GM23338 (cell line): Measurements from ENCODE around the gene RAI14. TPM values are rescaled to one million over a fixed set of nuclear protein-coding genes. Genes with fewer than 3 reads are reported as not detected.
A peak's percentile ranks its signal among the peaks of the same experiment; 100 is the strongest.

Source experiments
- ATAC-seq: fragments of 200-7000 bp; cut with Tn5 transposase; 3 replicates; pipeline ENCODE4 v1.9.1; 2020
- DNase-seq: peaks from one replicate; pipeline ENCODE4 v3.0.0-alpha.2; 2015; ENCODE audit warnings: low spot score
- H2AFZ ChIP-seq: fragments of 200-600 bp; sonication (generic); 2 replicates; pipeline ENCODE4 v1.8.0; 2016; ENCODE audit warnings: antibody characterized with exemption, mild to moderate bottlenecking, moderate library complexity
- H3F3A ChIP-seq: fragments of 200-600 bp; sonication (generic); replicated peaks from 2 replicates; pipeline ENCODE4 v1.8.0; 2017; ENCODE audit warnings: antibody characterized with exemption, mixed run types, low read depth
- H3K27ac ChIP-seq: fragments of 200-600 bp; sonication (generic); 2 replicates; pipeline ENCODE4 v1.6.1; 2016; ENCODE audit warnings: low read depth
- H3K27me3 ChIP-seq: fragments of 200-600 bp; sonication (generic); 2 replicates; pipeline ENCODE4 v1.8.0; 2016; ENCODE audit warnings: mild to moderate bottlenecking, mixed run types, moderate library complexity; ENCODE audit not compliant: insufficient read depth
- H3K36me3 ChIP-seq: fragments of 200-600 bp; sonication (generic); 2 replicates; pipeline ENCODE4 v1.8.0; 2016; ENCODE audit warnings: mild to moderate bottlenecking; ENCODE audit not compliant: insufficient read depth
- H3K4me1 ChIP-seq: fragments of 200-600 bp; sonication (generic); 2 replicates; pipeline ENCODE4 v1.8.0; 2016; ENCODE audit warnings: mild to moderate bottlenecking, moderate library complexity; ENCODE audit not compliant: insufficient read depth
- H3K4me2 ChIP-seq: fragments of 200-600 bp; sonication (generic); 2 replicates; pipeline ENCODE4 v1.7.1; 2017; ENCODE audit warnings: mixed run types
- H3K4me3 ChIP-seq: fragments of 200-600 bp; sonication (generic); 2 replicates; pipeline ENCODE4 v1.6.1; 2016; ENCODE audit warnings: mixed run types
- H3K79me2 ChIP-seq: fragments of 200-600 bp; sonication (generic); replicated peaks from 2 replicates; pipeline ENCODE4 v1.8.0; 2017; ENCODE audit warnings: mild to moderate bottlenecking; ENCODE audit not compliant: insufficient read depth
- H3K9me2 ChIP-seq: fragments of 200-600 bp; sonication (generic); 2 replicates; pipeline ENCODE4 v1.8.0; 2017; ENCODE audit not compliant: insufficient read depth
- H4K20me1 ChIP-seq: fragments of 200-600 bp; sonication (generic); replicated peaks from 2 replicates; pipeline ENCODE4 v1.8.0; 2017; ENCODE audit warnings: mild to moderate bottlenecking; ENCODE audit not compliant: insufficient read depth
- H3K27ac Mint-ChIP-seq: 2 replicates; pipeline ENCODE4 v1.8.0; 2020; ENCODE audit warnings: inconsistent platforms, mild to moderate bottlenecking, moderate library complexity, mixed read lengths
- H3K27me3 Mint-ChIP-seq: 3 replicates; pipeline ENCODE4 v1.8.0; 2022; ENCODE audit warnings: low read depth, mild to moderate bottlenecking, moderate library complexity, mixed read lengths, inconsistent platforms; ENCODE audit not compliant: insufficient read depth, poor library complexity
- H3K36me3 Mint-ChIP-seq: 3 replicates; pipeline ENCODE4 v1.8.0; 2021; ENCODE audit warnings: low read depth, mild to moderate bottlenecking, inconsistent platforms, moderate library complexity, mixed read lengths
- H3K4me1 Mint-ChIP-seq: 3 replicates; pipeline ENCODE4 v1.8.0; 2020; ENCODE audit warnings: mild to moderate bottlenecking, inconsistent platforms, mixed read lengths
- H3K4me3 Mint-ChIP-seq: 3 replicates; pipeline ENCODE4 v1.8.0; 2021; ENCODE audit warnings: moderate library complexity, mild to moderate bottlenecking, inconsistent platforms, mixed read lengths
- H3K9me3 Mint-ChIP-seq: 3 replicates; pipeline ENCODE4 v1.8.0; 2020; ENCODE audit warnings: moderate library complexity, mild to moderate bottlenecking, inconsistent platforms, mixed read lengths
- CREB1 ChIP-seq: fragments of 250-450 bp; sonication (Bioruptor Pico); IDR thresholded peaks from 2 replicates; pipeline ENCODE4 v1.5.0; 2020; ENCODE audit warnings: low read depth, mild to moderate bottlenecking, moderate library complexity
- CTCF ChIP-seq, 2 experiments: fragments of 200-600 bp in 1 of 2; sonication (generic) in 1 of 2; conservative IDR thresholded peaks; 2 replicates each; pipeline versions ENCODE4 v1.5.1 to v1.6.1; 2016 to 2017; ENCODE audit warnings: antibody characterized with exemption in 2 of 2, low read depth in 2 of 2, mild to moderate bottlenecking in 2 of 2, moderate library complexity in 1 of 2
- ETS1 ChIP-seq: IDR thresholded peaks from 2 replicates; pipeline ENCODE4 v1.6.1; 2016; ENCODE audit warnings: antibody characterized with exemption
- JUNB ChIP-seq: IDR thresholded peaks from one replicate; pipeline ENCODE4 v1.6.1; 2016; ENCODE audit warnings: antibody characterized with exemption; ENCODE audit not compliant: unreplicated experiment
- NANOG ChIP-seq: IDR thresholded peaks from 2 replicates; pipeline ENCODE4 v1.6.1; 2016; ENCODE audit warnings: antibody characterized with exemption, borderline replicate concordance
- STAT1 ChIP-seq: IDR thresholded peaks from one replicate; pipeline ENCODE4 v1.6.1; 2016; ENCODE audit warnings: antibody characterized with exemption; ENCODE audit not compliant: unreplicated experiment
- ZNF331 ChIP-seq: fragments of 250-450 bp; sonication (Bioruptor Pico); IDR thresholded peaks from 2 replicates; pipeline ENCODE4 v1.5.0; 2020; ENCODE audit warnings: low read depth, mild to moderate bottlenecking, moderate library complexity
- polyA plus RNA-seq: library from polyadenylated mRNA; unstranded; fragments of >200 nt; fragmentation: Nextera tagmentation; extraction: Ambion mirVana; gene quantifications from 2 replicates; pipeline ENCODE4 v1.2.1, GENCODE V29; 2016
- total RNA-seq: library from RNA; depleted of rRNA; stranded (reverse); fragments of >200 nt; shearing (Covaris generic); gene quantifications from 2 replicates; pipeline ENCODE4 v1.2.3, GENCODE V29; 2014
- TF ChIP-seq, protein P1 (sequence below): IDR thresholded peaks from one replicate; pipeline ENCODE4 v1.6.1; 2018; ENCODE audit warnings: antibody characterized with exemption; ENCODE audit not compliant: unreplicated experiment
- TF ChIP-seq, protein P2 (sequence below): fragments of 250-450 bp; sonication (Bioruptor Pico); IDR thresholded peaks from 2 replicates; pipeline ENCODE4 v1.5.0; 2020; ENCODE audit warnings: mild to moderate bottlenecking, moderate library complexity

RAI14 gene
- total and polyA plus RNA-seq, 2 experiments from 2014 or later, result 58.8 to 95.8 TPM

DNA sequence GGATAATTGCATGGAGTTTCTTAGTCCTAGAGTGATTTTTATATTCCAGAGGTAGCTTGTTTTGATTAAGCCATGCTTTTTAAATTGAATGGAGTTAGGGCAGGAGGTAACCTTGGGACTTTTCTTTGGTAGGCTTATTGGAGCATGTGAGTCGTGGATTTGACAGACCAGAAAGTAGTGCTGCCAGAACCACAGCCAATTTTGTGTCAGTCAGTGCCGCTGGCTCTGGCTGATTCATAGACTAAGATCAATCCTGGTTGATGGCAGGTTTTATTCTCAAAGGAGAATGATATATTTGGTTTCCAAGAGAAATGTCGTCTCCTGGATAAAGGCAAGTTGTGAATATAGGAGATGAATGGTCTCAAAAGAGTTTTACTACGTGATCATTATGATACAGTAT is 20.3 kb downstream of the RAI14 start:
- no peak overlapping the region for H3K4me2 ChIP-seq
- ATAC-seq (no peak), DNase-seq (no peak)
- peaks cover 58% of the 10 kb centered on the region for H3K4me1 ChIP-seq
- no peaks in the 10 kb centered on the region for H3K27me3 ChIP-seq
- no peaks in the 10 kb centered on the region for H3F3A ChIP-seq
- H2AFZ ChIP-seq, result no peak overlapping the region
- Mint-ChIP-seq H3K4me3 (no peak overlapping the region), H3K4me1 (peaks cover 54% of the 10 kb centered on the region), H3K36me3 (peaks cover 20% of the 10 kb centered on the region; the same call in 2 of the 3 replicates), H3K27me3 (peaks cover 3% of the 10 kb centered on the region), H3K9me3 (no peaks in the 10 kb centered on the region), H3K27ac (peak overlapping the region; percentile 47)
- H3K27ac ChIP-seq, result peak overlapping the region; percentile 8; the same call in 1 of the 2 replicates
- TF ChIP-seq ZNF331 (CRISPR knock-in tag) (no peak), STAT1 (no peak), CREB1 (CRISPR knock-in tag) (no peak), CTCF (conservative IDR thresholded peaks at IDR 0.05; ENCODE audit: low read depth in 2 of 2) (no peak), ETS1 (no peak), NANOG (no peak), JUNB (no peak)
- TF ChIP-seq, protein P1, sequence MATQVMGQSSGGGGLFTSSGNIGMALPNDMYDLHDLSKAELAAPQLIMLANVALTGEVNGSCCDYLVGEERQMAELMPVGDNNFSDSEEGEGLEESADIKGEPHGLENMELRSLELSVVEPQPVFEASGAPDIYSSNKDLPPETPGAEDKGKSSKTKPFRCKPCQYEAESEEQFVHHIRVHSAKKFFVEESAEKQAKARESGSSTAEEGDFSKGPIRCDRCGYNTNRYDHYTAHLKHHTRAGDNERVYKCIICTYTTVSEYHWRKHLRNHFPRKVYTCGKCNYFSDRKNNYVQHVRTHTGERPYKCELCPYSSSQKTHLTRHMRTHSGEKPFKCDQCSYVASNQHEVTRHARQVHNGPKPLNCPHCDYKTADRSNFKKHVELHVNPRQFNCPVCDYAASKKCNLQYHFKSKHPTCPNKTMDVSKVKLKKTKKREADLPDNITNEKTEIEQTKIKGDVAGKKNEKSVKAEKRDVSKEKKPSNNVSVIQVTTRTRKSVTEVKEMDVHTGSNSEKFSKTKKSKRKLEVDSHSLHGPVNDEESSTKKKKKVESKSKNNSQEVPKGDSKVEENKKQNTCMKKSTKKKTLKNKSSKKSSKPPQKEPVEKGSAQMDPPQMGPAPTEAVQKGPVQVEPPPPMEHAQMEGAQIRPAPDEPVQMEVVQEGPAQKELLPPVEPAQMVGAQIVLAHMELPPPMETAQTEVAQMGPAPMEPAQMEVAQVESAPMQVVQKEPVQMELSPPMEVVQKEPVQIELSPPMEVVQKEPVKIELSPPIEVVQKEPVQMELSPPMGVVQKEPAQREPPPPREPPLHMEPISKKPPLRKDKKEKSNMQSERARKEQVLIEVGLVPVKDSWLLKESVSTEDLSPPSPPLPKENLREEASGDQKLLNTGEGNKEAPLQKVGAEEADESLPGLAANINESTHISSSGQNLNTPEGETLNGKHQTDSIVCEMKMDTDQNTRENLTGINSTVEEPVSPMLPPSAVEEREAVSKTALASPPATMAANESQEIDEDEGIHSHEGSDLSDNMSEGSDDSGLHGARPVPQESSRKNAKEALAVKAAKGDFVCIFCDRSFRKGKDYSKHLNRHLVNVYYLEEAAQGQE, result no peak
- TF ChIP-seq, protein P2, sequence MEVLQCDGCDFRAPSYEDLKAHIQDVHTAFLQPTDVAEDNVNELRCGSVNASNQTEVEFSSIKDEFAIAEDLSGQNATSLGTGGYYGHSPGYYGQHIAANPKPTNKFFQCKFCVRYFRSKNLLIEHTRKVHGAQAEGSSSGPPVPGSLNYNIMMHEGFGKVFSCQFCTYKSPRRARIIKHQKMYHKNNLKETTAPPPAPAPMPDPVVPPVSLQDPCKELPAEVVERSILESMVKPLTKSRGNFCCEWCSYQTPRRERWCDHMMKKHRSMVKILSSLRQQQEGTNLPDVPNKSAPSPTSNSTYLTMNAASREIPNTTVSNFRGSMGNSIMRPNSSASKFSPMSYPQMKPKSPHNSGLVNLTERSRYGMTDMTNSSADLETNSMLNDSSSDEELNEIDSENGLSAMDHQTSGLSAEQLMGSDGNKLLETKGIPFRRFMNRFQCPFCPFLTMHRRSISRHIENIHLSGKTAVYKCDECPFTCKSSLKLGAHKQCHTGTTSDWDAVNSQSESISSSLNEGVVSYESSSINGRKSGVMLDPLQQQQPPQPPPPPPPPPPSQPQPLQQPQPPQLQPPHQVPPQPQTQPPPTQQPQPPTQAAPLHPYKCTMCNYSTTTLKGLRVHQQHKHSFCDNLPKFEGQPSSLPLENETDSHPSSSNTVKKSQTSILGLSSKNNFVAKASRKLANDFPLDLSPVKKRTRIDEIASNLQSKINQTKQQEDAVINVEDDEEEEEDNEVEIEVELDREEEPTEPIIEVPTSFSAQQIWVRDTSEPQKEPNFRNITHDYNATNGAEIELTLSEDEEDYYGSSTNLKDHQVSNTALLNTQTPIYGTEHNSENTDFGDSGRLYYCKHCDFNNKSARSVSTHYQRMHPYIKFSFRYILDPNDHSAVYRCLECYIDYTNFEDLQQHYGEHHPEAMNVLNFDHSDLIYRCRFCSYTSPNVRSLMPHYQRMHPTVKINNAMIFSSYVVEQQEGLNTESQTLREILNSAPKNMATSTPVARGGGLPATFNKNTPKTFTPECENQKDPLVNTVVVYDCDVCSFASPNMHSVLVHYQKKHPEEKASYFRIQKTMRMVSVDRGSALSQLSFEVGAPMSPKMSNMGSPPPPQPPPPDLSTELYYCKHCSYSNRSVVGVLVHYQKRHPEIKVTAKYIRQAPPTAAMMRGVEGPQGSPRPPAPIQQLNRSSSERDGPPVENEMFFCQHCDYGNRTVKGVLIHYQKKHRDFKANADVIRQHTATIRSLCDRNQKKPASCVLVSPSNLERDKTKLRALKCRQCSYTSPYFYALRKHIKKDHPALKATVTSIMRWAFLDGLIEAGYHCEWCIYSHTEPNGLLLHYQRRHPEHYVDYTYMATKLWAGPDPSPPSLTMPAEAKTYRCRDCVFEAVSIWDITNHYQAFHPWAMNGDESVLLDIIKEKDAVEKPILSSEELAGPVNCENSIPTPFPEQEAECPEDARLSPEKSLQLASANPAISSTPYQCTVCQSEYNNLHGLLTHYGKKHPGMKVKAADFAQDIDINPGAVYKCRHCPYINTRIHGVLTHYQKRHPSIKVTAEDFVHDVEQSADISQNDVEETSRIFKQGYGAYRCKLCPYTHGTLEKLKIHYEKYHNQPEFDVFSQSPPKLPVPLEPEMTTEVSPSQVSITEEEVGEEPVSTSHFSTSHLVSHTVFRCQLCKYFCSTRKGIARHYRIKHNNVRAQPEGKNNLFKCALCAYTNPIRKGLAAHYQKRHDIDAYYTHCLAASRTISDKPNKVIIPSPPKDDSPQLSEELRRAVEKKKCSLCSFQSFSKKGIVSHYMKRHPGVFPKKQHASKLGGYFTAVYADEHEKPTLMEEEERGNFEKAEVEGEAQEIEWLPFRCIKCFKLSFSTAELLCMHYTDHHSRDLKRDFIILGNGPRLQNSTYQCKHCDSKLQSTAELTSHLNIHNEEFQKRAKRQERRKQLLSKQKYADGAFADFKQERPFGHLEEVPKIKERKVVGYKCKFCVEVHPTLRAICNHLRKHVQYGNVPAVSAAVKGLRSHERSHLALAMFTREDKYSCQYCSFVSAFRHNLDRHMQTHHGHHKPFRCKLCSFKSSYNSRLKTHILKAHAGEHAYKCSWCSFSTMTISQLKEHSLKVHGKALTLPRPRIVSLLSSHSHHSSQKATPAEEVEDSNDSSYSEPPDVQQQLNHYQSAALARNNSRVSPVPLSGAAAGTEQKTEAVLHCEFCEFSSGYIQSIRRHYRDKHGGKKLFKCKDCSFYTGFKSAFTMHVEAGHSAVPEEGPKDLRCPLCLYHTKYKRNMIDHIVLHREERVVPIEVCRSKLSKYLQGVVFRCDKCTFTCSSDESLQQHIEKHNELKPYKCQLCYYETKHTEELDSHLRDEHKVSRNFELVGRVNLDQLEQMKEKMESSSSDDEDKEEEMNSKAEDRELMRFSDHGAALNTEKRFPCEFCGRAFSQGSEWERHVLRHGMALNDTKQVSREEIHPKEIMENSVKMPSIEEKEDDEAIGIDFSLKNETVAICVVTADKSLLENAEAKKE (CRISPR knock-in tag), result no peak
- no peaks in the 10 kb centered on the region; the same call in 1 of the 2 replicates for H3K36me3 ChIP-seq
- H4K20me1 ChIP-seq, result peaks cover 80% of the 10 kb centered on the region
- no peak overlapping the region for H3K4me3 ChIP-seq
- H3K9me2 ChIP-seq, result no peaks in the 10 kb centered on the region
- H3K79me2 ChIP-seq, result peaks cover 100% of the 10 kb centered on the region
